Renal cortex interstitium (tissue), 15 donors: ENCODE measurements around the gene SIRT6. TPM values are rescaled to one million over a fixed set of nuclear protein-coding genes. Genes with fewer than 3 reads are reported as not detected.
"Not testable (repeated sequence)": the region's sequence is repeated elsewhere in the genome, so short reads cannot be mapped to it uniquely, and the experiment has no call there.

Source experiments
- DNase-seq, 11 donors: peaks; one replicate each; pipeline ENCODE4 v3.0.0-alpha.2; 2013; ENCODE audit warnings: low read depth in 9 of 11, low spot score in 4 of 11; ENCODE audit errors: extremely low read depth in 1 of 11
- long read RNA-seq, 16 experiments: transcript quantifications; one replicate each; lab custom pipeline, GENCODE V29; 2026
- polyA plus RNA-seq, 3 donors: library from polyadenylated mRNA; unstranded; fragments of 120-200 nt; gene quantifications; one replicate each; pipeline ENCODE4 v1.2.1, GENCODE V29; 2013; ENCODE audit not compliant: insufficient read length in 3 of 3

SIRT6 gene
- 10 to 100 TPM; 17.1 to 28.6 (median 21.7) TPM for polyA plus RNA-seq
- long read RNA-seq, donor 1, partial matches to known transcripts: 0 of 3 reads
- long read RNA-seq, donor 1, other reads (novel, unspliced or antisense): 0 of 3 reads
- long read RNA-seq, donor 2, transcript SIRT6-202 (8 exons, 1,641 nt): major isoform, 6 of 10 reads
- long read RNA-seq, donor 2, partial matches to known transcripts: 0 of 10 reads
- long read RNA-seq, donor 2, other reads (novel, unspliced or antisense): 0 of 10 reads
- long read RNA-seq, donor 3, transcript SIRT6-202 (8 exons, 1,641 nt): major isoform, 9 of 13 reads
- long read RNA-seq, donor 3, partial matches to known transcripts: 0 of 13 reads
- long read RNA-seq, donor 3, other reads (novel, unspliced or antisense): 0 of 13 reads
- long read RNA-seq, donor 4, partial matches to known transcripts: 0 of 2 reads
- long read RNA-seq, donor 4, other reads (novel, unspliced or antisense): 0 of 2 reads
- long read RNA-seq, donor 5: 0 reads
- long read RNA-seq, donor 6, partial matches to known transcripts: 0 of 10 reads
- long read RNA-seq, donor 6, other reads (novel, unspliced or antisense): 0 of 10 reads
- long read RNA-seq, donor 7, partial matches to known transcripts: 0 of 8 reads
- long read RNA-seq, donor 7, other reads (novel, unspliced or antisense): 0 of 8 reads
- long read RNA-seq, donor 8: 0 reads
- long read RNA-seq, donor 9, transcript SIRT6-202 (8 exons, 1,641 nt): major isoform, 6 of 6 reads
- long read RNA-seq, donor 9, partial matches to known transcripts: 0 of 6 reads
- long read RNA-seq, donor 9, other reads (novel, unspliced or antisense): 0 of 6 reads
- long read RNA-seq, donor 10, transcript SIRT6-202 (8 exons, 1,641 nt): major isoform, 6 of 7 reads
- long read RNA-seq, donor 10, partial matches to known transcripts: 0 of 7 reads
- long read RNA-seq, donor 10, other reads (novel, unspliced or antisense): 0 of 7 reads
- long read RNA-seq, donor 11, transcript SIRT6-202 (8 exons, 1,641 nt): major isoform, 6 of 6 reads
- long read RNA-seq, donor 11, partial matches to known transcripts: 0 of 6 reads
- long read RNA-seq, donor 11, other reads (novel, unspliced or antisense): 0 of 6 reads
- long read RNA-seq, donor 12, partial matches to known transcripts: 0 of 1 reads
- long read RNA-seq, donor 12, other reads (novel, unspliced or antisense): 0 of 1 reads
- long read RNA-seq, donor 13: 0 reads
- long read RNA-seq, donor 14, partial matches to known transcripts: 0 of 4 reads
- long read RNA-seq, donor 14, other reads (novel, unspliced or antisense): 0 of 4 reads
- long read RNA-seq, donor 15, partial matches to known transcripts: 0 of 2 reads
- long read RNA-seq, donor 15, other reads (novel, unspliced or antisense): 0 of 2 reads
- long read RNA-seq, donor 16, transcript SIRT6-202 (8 exons, 1,641 nt): major isoform, 9 of 17 reads
- long read RNA-seq, donor 16, partial matches to known transcripts: 0 of 17 reads
- long read RNA-seq, donor 16, other reads (novel, unspliced or antisense): 0 of 17 reads

GRCh38 chr19:4182084-4182810, at the start of gene SIRT6, which contains the start of gene ANKRD24:
TSS of gene SIRT6 (minus strand) at chr19:4182563. CDS start at chr19:4182539, 24 bp downstream.
TSS of gene ANKRD24 (plus strand) at chr19:4182689. CDS start at chr19:4186426, 3,737 bp downstream.
- DNase-seq: peak; percentile 83 to 95 (median 91)

- DNase-seq: not testable (repeated sequence)
Measured at GRCh38 chr19:4232139-4232538, 49.8 kb upstream of the SIRT6 start.

- not testable (repeated sequence) for DNase-seq
Measured at GRCh38 chr19:4231521-4231920, 49.2 kb upstream of the SIRT6 start.

DNA sequence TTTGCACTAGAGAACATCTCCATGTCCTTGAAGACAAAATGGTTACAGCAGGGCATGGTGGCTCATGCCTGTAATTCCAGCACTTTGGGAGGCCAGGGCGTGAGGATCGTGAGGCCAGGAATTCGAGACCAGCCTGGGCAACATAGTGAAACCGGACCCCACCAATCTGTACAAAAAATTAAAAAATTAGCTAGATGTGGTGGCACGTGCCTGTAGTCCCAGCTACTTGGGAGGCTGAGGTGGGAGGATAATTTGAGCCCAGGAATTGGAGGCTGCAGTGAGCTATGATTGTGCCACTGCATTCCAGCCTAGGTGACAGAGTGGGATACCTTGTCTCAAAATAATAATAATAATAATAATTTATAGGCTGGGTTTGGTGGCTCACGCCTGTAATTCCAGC, 47.9 kb upstream of the SIRT6 start:
- not testable (repeated sequence) for DNase-seq

DNA sequence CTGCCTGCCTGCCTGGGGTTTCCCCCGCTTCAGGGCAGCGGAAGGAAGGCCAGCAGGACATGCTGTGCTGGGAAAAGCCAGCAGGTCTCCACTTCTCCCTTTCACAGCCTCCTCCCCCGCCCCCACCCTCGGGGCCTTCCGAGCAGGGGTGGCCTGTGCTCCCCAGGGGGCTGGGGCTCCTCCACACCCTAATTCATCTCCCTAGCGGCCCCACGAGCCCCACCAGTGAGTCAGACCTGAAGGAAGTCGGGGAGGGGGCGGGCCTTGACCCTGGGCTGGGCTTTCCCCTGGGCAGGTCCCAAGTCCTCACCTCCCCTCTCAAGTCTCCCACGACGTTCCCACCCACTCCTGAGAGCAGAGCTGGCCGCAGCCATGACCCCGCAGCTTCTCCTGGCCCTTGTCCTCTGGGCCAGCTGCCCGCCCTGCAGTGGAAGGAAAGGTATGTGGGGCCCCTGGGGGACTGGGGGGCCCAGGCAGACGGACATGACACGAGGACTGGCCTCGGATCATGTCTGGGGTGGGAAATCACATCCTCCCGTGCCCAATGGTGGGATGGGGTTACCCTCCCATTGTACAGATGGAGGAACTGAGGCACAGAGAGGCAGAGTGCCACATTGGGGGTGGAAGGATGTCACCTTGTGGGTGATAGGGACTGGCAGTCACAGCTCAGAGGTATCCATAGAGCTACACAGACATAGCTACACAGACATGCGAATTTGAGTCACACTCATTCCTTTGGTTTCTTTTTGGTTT, 47.0 kb upstream of the SIRT6 start, which contains the start of gene EBI3:
Gene EBI3, plus strand, starts transcription at position 345 of the 753 bp plus-strand sequence. Its CDS starts 28 bp downstream, at position 373.
- DNase-seq: no peak

DNA sequence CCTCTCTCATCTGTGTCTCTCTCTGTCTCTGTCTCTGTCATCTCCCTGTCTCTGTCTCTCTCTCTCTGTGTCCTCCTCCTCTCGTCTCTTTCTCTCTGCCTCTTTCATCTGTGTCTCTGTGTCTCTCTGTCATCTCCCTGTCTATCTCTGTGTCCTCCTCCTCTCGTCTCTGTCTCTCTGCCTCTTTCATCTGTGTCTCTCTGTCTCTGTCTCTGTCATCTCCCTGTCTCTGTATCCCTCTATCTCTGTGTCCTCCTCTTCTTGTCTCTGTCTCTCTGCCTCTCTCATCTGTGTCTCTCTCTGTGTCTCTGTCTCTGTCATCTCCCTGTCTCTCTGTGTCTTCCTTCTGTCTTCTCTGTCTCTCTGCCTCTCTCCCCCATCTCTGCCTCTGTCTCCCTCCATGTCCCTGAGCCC, 46.4 kb upstream of the SIRT6 start:
- no peak for DNase-seq

DNA sequence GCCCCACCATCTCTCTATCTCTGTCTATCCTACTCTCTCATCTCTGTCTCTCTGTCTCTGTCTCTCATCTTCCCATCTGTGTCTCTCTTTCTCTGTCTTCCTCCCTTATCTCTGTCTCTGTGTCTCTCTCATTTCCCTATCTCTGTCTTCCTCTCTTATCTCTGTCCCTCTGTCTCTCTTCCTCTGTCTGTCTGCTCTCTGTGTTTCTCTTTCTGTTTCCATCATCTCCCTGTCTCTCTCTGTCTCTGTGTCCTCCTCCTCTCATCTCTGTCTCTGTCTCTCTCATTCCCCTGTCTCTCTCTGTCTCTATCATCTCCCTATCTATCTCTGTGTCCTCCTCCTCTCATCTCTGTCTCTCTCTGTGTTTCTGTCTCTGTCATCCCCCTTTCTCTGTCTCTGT, 45.4 kb upstream of the SIRT6 start:
- DNase-seq: no peak

DNA sequence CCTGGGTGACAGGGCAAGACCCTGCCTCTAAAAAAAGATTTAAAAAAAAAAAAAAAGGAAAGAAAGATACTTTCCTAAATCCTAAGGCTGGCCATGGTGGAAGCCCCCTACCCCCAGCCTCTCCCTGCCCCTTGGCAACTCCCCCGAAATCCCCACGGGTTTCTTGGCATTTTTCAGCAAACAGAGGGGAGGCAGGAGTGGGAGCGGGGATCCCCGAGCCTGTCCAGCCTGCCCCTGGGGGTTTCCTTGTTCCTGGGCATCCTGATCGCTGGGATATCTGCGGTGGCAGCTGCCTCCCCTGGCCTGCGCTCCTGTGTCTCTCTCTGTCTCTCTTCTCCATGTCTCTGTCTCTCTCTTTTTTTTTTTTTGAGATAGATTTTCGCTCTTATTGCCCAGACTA, 43.5 kb upstream of the SIRT6 start:
- DNase-seq: no peak

DNA sequence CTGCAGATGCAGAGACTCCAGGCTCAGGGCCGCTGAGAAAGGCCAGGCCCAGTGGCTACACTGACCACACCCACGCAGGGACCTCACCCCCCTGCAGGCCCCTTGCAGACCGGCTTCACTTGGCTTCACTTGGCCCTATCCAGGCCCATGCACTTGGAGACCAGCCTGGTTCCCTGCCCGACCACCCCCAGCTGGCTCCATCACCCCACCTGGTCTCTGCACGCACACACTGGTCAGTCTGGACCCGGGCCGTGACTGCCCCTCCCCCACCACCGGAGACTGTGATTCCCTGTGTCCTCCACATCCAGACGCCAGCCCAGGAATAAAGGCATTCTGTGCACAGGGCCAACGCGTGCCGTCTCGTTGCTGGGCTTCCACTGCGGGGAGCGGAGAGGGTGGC, 42.1 kb upstream of the SIRT6 start:
- no peak for DNase-seq

- DNase-seq: no peak
Measured at GRCh38 chr19:4220188-4220587, 37.8 kb upstream of the SIRT6 start.

GRCh38 chr19:4218523-4218922, 36.2 kb upstream of the SIRT6 start:
- DNase-seq: not testable (repeated sequence)

DNA sequence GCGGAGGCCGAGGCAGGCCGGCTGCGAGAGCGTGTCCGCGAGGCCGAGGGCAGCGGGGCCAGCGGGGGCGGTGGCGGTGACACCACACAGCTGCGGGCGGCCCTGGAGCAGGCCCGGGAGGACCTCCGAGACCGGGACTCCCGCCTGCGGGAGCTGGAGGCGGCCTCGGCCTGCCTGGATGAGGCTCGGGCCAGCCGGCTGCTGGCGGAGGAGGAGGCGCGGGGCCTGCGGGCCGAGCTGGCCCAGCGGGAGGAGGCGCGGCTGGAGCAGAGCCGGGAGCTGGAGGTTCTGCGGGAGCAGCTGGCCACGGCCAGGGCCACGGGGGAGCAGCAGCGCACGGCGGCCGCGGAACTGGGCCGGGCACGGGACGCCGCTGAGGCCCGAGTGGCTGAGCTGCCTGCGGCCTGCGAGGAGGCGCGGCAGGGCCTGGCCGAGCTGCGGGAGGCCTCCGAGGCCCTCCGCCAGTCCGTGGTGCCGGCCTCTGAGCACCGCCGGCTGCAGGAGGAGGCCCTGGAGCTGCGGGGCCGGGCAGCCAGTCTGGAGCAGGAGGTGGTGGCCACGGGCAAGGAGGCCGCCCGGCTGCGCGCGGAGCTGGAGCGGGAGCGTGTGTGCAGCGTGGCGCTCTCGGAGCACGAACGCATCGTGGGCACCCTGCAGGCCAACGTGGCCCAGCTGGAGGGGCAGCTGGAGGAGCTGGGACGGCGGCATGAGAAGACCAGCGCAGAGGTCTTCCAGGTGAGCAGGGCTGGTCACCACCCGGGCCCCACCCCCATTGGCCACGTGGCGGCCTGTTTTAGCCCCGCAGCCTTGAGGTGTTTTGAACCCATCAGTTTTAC, 35.3 kb upstream of the SIRT6 start:
- no peak for DNase-seq

DNA sequence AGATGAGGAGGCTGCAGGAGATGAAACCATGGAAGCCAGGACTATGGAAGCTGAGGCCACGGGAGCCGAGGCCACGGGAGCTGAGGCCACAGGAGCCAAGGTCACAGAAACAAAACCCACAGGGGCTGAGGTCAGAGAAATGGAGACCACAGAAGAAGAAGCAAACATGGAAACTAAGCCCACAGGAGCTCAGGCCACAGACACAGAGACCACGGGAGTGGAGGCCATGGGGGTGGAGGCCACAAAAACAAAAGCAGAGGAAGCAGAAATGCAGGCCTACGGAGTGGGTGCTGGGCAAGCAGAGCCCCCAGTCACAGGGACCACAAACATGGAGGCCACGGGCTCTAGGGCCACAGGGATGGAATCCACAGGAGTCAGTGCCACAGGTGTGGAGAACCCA, 34.5 kb upstream of the SIRT6 start:
- DNase-seq: no peak

DNA sequence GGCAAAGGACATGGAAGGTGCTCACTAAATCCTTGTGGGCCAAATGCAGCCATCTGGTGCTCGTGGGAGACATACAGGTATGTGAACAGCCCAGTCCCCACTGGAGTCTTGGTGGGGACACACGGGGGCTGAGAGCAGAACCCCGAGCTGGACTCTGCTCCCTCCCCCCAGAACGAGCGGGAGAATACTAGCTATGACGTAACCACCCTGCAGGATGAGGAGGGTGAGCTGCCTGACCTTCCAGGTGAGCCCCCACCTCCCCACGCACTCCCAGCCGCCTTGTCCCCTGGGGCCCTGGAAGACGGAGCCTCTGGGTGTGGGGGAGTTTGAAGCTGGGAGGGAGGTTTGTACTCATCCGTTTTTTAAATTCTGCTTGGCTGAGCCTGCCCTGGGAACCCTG, 33.4 kb upstream of the SIRT6 start:
- no peak for DNase-seq

- DNase-seq: no peak
Measured at GRCh38 chr19:4213116-4213515, 30.8 kb upstream of the SIRT6 start.

GRCh38 chr19:4210166-4210731, 27.9 kb upstream of the SIRT6 start:
- no peak for DNase-seq
